Panc1 (cell line): Measurements from ENCODE around the gene AGPS. TPM values are rescaled to one million over a fixed set of nuclear protein-coding genes. Genes with fewer than 3 reads are reported as not detected.

ENCODE experiments used
- ATAC-seq: fragments of 200-7000 bp; cut with Tn5 transposase; 2 replicates; pipeline ENCODE4 v1.9.1; 2020; ENCODE audit warnings: mild to moderate bottlenecking, moderate library complexity
- BruUV-seq: library from RNA; stranded (reverse); fragments of 400-500 nt; replicated peaks from 2 replicates; lab custom pipeline; 2021; lab: Mats Ljungman, UMichigan
- CTCF ChIA-PET: fragments of 300-600 bp; sonication (Branson Sonifier 250); formaldehyde crosslinking; loops from one replicate; lab custom pipeline; 2022; ENCODE audit warnings: antibody characterized with exemption; lab: Charles Lee
- POLR2A ChIA-PET: fragments of 300-600 bp; sonication (Branson Sonifier 250); formaldehyde crosslinking; loops from one replicate; lab custom pipeline; 2022; ENCODE audit warnings: antibody characterized with exemption; lab: Charles Lee
- DNase-seq: peaks from one replicate; pipeline ENCODE4 v3.0.0-alpha.2; 2010; ENCODE audit warnings: low read depth, low spot score
- H3K27ac ChIP-seq: 2 replicates; pipeline ENCODE4 v1.5.1; 2011; ENCODE audit warnings: mild to moderate bottlenecking, low read length, inconsistent platforms
- H3K27me3 ChIP-seq: fragments of 200-500 bp; sonication (Bioruptor generic); 2 replicates; pipeline ENCODE4 v1.6.0; 2014; ENCODE audit warnings: low read length, inconsistent platforms; ENCODE audit not compliant: control insufficient read depth, insufficient read depth
- H3K36me3 ChIP-seq: fragments of 200-500 bp; sonication (Bioruptor generic); 2 replicates; pipeline ENCODE4 v1.5.1; 2014; ENCODE audit warnings: inconsistent platforms, mild to moderate bottlenecking, low read length, moderate library complexity; ENCODE audit not compliant: control insufficient read depth, insufficient read depth
- H3K4me1 ChIP-seq: 2 replicates; pipeline ENCODE4 v1.5.1; 2011; ENCODE audit warnings: inconsistent platforms, mild to moderate bottlenecking, low read length, moderate library complexity; ENCODE audit not compliant: control insufficient read depth, insufficient read depth
- H3K4me3 ChIP-seq, 2 experiments: 2 replicates each; pipeline ENCODE4 v1.5.1; 2011 to 2012; ENCODE audit warnings: low read depth in 2 of 2, low read length in 2 of 2, mild to moderate bottlenecking in 2 of 2, inconsistent platforms in 1 of 2, moderate library complexity in 1 of 2
- H3K9me3 ChIP-seq: fragments of 200-500 bp; sonication (Bioruptor generic); 2 replicates; pipeline ENCODE4 v1.5.1; 2014; ENCODE audit warnings: low read depth, mild to moderate bottlenecking, inconsistent platforms, low read length, moderate library complexity; ENCODE audit not compliant: control insufficient read depth, insufficient read depth
- POLR2AphosphoS5 ChIP-seq: IDR thresholded peaks from 2 replicates; pipeline ENCODE4 v1.6.1; 2012; ENCODE audit warnings: mild to moderate bottlenecking, low read depth, low read length, moderate library complexity
- SIN3A ChIP-seq: IDR thresholded peaks from 2 replicates; pipeline ENCODE4 v1.6.1; 2012; ENCODE audit warnings: low read depth, mild to moderate bottlenecking, low read length, moderate library complexity, borderline replicate concordance; ENCODE audit not compliant: insufficient read depth
- TCF7L2 ChIP-seq: IDR thresholded peaks from 2 replicates; pipeline ENCODE4 v1.6.1; 2011; ENCODE audit warnings: mild to moderate bottlenecking, low read depth, low read length, inconsistent platforms
- in situ Hi-C: cut with HindIII; loops from 2 replicates; pipeline ENCODE4 v1.10.0; 2016; ENCODE audit warnings: low sequenced_read_pairs, low pct_unique_long_range_greater_than_20kb
- intact Hi-C: fragments of 100-400 bp; cut with micrococcal nuclease; formaldehyde crosslinking; loops from one replicate; pipeline ENCODE4 v1.10.0; 2022; ENCODE audit not compliant: unreplicated experiment
- total RNA-seq: library from RNA; stranded (reverse); gene quantifications from one replicate; pipeline ENCODE4 v1.2.1, GENCODE V29; 2021; ENCODE audit not compliant: unreplicated experiment
- TF ChIP-seq, protein P1 (sequence below), 2 experiments: IDR thresholded peaks; 2 replicates each; pipeline ENCODE4 v1.6.1; 2011 to 2012; ENCODE audit warnings: low read depth in 2 of 2, control low read depth in 1 of 2, low read length in 1 of 2, mild to moderate bottlenecking in 1 of 2, moderate library complexity in 1 of 2; ENCODE audit not compliant: insufficient read depth in 1 of 2
- TF ChIP-seq, protein P2 (sequence below): fragments of 450-650 bp; IDR thresholded peaks from 2 replicates; pipeline ENCODE4 v1.5.1; 2017; ENCODE audit warnings: mild to moderate bottlenecking

The AGPS gene
- total RNA-seq, 1 experiment from 2014 or later, result 68.7 TPM

DNA sequence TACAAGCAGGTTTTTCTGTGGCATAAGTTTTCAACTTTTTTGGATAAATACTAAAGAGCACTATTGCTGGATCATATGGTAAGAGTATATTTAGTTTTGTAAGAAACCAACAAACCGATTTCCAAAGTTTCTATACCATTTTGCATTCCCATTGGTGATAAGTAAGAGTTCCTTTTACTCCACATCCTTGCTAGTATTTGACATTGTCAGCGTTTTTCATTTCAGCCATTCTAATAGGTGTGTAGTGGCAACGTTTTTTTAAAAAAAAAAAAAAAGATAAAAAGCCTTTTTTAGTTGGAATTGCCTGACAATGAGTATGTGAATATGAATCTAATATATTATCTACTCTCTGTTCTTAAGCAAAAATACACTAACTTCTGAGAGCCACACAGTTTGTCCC, 185.9 kb downstream of the AGPS start:
- no peak for ATAC-seq
- ChIA-PET CTCF (no interaction called here), POLR2A (no interaction called here)
- Histone ChIP-seq H3K4me1 (no peaks in the 10 kb centered on the region), H3K27ac (no peak overlapping the region), H3K9me3 (no peaks in the 10 kb centered on the region), H3K4me3 (no peak overlapping the region), H3K27me3 (no peaks in the 10 kb centered on the region), H3K36me3 (no peaks in the 10 kb centered on the region)
- no peak for DNase-seq
- no TSS peak for BruUV-seq
- in situ Hi-C loops (no loop called here), intact Hi-C loops (no loop called here)
- no peak for TF ChIP-seq SIN3A
- TF ChIP-seq, protein P1, sequence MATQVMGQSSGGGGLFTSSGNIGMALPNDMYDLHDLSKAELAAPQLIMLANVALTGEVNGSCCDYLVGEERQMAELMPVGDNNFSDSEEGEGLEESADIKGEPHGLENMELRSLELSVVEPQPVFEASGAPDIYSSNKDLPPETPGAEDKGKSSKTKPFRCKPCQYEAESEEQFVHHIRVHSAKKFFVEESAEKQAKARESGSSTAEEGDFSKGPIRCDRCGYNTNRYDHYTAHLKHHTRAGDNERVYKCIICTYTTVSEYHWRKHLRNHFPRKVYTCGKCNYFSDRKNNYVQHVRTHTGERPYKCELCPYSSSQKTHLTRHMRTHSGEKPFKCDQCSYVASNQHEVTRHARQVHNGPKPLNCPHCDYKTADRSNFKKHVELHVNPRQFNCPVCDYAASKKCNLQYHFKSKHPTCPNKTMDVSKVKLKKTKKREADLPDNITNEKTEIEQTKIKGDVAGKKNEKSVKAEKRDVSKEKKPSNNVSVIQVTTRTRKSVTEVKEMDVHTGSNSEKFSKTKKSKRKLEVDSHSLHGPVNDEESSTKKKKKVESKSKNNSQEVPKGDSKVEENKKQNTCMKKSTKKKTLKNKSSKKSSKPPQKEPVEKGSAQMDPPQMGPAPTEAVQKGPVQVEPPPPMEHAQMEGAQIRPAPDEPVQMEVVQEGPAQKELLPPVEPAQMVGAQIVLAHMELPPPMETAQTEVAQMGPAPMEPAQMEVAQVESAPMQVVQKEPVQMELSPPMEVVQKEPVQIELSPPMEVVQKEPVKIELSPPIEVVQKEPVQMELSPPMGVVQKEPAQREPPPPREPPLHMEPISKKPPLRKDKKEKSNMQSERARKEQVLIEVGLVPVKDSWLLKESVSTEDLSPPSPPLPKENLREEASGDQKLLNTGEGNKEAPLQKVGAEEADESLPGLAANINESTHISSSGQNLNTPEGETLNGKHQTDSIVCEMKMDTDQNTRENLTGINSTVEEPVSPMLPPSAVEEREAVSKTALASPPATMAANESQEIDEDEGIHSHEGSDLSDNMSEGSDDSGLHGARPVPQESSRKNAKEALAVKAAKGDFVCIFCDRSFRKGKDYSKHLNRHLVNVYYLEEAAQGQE (IDR thresholded peaks at IDR 0.05; ENCODE audit: insufficient read depth in 1 of 2, low read depth in 2 of 2, low read length in 1 of 2), result no peak
- no peak for TF ChIP-seq POLR2AphosphoS5
- no peak for TF ChIP-seq TCF7L2
- TF ChIP-seq, protein P2, sequence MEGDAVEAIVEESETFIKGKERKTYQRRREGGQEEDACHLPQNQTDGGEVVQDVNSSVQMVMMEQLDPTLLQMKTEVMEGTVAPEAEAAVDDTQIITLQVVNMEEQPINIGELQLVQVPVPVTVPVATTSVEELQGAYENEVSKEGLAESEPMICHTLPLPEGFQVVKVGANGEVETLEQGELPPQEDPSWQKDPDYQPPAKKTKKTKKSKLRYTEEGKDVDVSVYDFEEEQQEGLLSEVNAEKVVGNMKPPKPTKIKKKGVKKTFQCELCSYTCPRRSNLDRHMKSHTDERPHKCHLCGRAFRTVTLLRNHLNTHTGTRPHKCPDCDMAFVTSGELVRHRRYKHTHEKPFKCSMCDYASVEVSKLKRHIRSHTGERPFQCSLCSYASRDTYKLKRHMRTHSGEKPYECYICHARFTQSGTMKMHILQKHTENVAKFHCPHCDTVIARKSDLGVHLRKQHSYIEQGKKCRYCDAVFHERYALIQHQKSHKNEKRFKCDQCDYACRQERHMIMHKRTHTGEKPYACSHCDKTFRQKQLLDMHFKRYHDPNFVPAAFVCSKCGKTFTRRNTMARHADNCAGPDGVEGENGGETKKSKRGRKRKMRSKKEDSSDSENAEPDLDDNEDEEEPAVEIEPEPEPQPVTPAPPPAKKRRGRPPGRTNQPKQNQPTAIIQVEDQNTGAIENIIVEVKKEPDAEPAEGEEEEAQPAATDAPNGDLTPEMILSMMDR, result no peak

DNA sequence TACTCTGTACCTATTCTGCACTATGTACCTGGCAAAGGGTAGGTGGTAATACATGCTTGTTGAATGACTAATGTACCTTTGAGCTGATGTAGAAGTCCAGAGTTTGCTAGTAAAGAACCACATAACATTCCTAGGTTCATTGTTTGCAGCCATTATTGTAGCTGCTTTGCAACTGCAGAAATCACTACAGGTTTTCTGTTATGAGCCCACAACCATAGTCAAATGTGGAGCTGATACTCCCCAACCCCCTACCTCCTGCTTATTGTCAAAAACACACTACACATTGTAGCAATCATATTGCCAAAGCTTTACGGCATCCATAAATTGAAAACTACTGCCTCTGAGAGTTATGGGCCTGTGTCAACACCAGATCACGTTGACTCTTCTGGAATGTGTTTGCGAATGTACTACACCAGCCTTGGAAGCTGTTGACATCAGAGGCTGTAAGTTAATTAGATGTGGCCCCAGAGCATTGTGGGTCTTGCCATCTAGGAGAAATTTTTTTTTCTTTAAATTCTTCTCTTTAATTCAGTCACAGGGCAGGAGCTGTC, 187.0 kb downstream of the AGPS start:
- no peaks in the 10 kb centered on the region for H3K4me1 ChIP-seq
- ATAC-seq (no peak), DNase-seq (no peak)
- POLR2A ChIA-PET, result no interaction called here
- TF ChIP-seq SIN3A (no peak), POLR2AphosphoS5 (no peak), TCF7L2 (no peak)
- TF ChIP-seq, protein P1 (IDR thresholded peaks at IDR 0.05; ENCODE audit: insufficient read depth in 1 of 2, low read depth in 2 of 2, low read length in 1 of 2), result no peak
- TF ChIP-seq, protein P2, result no peak
- H3K27ac ChIP-seq, result no peak overlapping the region
- H3K4me3 ChIP-seq, result no peak overlapping the region
- CTCF ChIA-PET, result no interaction called here
- intact Hi-C loops, result no loop called here
- H3K36me3 ChIP-seq, result no peaks in the 10 kb centered on the region
- in situ Hi-C loops, result no loop called here
- no TSS peak for BruUV-seq
- no peaks in the 10 kb centered on the region for H3K27me3 ChIP-seq
- no peaks in the 10 kb centered on the region for H3K9me3 ChIP-seq
